ENCODE measurements around the gene TTLL10. TPM values are rescaled to one million over a fixed set of nuclear protein-coding genes. Genes with fewer than 3 reads are reported as not detected.

The TTLL10 gene
- total RNA-seq, 4 donors from 2014 or later: 0.17 TPM; not detected in 3

DNA sequence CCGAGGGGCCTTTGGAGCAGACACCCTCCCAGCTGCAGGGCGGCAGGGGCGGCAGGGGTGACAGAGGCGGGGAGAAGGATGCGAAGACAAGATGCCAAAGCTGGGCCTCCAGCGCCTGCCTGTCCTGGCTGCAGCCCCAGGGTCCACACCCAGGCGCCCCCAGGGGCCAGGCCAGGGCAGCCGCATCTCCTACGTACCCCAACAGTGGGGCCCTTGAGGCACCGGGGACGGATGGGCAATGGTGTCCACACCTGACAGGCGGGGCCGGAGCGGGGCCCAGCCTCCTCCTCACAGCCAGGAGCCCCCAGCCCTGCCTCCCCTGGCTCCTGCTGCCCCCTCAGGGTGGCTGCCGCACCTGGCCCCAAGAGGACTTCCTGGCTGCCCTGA is 65.5 kb downstream of the TTLL10 start:
- peaks cover 0 to 36% (median 12%) of the 10 kb centered on the region in 4 donors for H3K36me3 ChIP-seq
- 67% methylated on average over 14 of the region's 15 CpGs for WGBS
- H3K27me3 ChIP-seq: peaks cover 0 to 53% (median 9%) of the 10 kb centered on the region in 4 donors
- no peaks in the 10 kb centered on the region for H3K9me3 ChIP-seq
- intact Hi-C loops (cut with DNase I): no loop called here
- H3K4me3 ChIP-seq: no peak overlapping the region
- H3K4me1 ChIP-seq: peaks cover 9 to 31% (median 12%) of the 10 kb centered on the region in 4 donors
- no peak for DNase-seq (ENCODE audit: extremely low spot score)
- H3K27ac ChIP-seq (replicated peaks in 1 of 4): no peak overlapping the region
- TF ChIP-seq POLR2A (IDR thresholded peaks at IDR 0.05; ENCODE audit: low read depth) (no peak), EP300 (IDR thresholded peaks at IDR 0.05) (no peak), POLR2AphosphoS5 (IDR thresholded peaks at IDR 0.05) (no peak)
- TF ChIP-seq, protein P1, sequence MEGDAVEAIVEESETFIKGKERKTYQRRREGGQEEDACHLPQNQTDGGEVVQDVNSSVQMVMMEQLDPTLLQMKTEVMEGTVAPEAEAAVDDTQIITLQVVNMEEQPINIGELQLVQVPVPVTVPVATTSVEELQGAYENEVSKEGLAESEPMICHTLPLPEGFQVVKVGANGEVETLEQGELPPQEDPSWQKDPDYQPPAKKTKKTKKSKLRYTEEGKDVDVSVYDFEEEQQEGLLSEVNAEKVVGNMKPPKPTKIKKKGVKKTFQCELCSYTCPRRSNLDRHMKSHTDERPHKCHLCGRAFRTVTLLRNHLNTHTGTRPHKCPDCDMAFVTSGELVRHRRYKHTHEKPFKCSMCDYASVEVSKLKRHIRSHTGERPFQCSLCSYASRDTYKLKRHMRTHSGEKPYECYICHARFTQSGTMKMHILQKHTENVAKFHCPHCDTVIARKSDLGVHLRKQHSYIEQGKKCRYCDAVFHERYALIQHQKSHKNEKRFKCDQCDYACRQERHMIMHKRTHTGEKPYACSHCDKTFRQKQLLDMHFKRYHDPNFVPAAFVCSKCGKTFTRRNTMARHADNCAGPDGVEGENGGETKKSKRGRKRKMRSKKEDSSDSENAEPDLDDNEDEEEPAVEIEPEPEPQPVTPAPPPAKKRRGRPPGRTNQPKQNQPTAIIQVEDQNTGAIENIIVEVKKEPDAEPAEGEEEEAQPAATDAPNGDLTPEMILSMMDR (IDR thresholded peaks at IDR 0.05): no peak

DNA sequence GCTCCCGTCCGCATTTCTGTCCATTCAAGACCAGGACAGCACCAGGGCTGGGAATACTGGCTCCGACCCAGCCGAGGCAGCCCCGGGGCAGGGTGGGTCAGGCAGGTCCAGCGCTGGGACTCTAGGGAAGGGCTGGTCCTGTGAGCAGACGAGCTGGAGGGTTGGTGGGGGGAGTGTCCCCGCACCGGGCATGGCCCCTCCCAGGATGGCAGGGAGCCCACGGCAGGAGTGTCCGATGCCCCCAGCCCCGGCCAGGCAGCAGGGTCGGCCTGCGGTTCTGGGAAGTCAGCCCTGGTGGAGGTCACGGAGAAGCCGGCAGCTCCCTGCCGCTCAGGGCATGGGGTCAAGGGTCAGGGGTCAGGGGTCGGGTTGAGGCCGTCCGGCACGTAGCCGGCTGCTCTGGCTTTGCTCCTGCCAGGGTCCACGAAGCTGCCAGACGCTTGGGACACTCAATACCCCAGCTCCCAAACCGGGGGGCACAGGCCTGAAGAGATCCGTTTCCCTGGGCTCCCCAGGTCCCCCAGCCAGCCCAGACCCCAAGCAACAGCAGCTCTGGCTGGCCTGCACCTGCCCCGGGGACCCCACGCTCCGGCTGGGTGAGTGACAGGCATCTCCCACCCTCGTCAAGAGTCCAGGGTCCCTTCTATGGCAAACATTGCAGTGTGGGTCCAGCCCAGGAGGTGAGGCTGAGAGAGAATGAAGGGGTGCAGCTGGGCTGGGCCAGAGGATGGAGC is 66.1 kb downstream of the TTLL10 start:
- no peak for DNase-seq (ENCODE audit: extremely low spot score)
- Histone ChIP-seq H3K4me1 (peaks cover 9 to 29% (median 12%) of the 10 kb centered on the region in 4 donors), H3K9me3 (no peaks in the 10 kb centered on the region), H3K27me3 (peaks cover 0 to 53% (median 9%) of the 10 kb centered on the region in 4 donors), H3K36me3 (peaks cover 0 to 32% (median 9%) of the 10 kb centered on the region in 4 donors), H3K27ac (replicated peaks in 1 of 4) (no peak overlapping the region), H3K4me3 (no peak overlapping the region)
- 56% methylated on average over 6 of the region's 30 CpGs for WGBS
- TF ChIP-seq POLR2A (IDR thresholded peaks at IDR 0.05; ENCODE audit: low read depth): no peak
- TF ChIP-seq, protein P1 (IDR thresholded peaks at IDR 0.05): no peak
- no peak for TF ChIP-seq EP300 (IDR thresholded peaks at IDR 0.05)
- TF ChIP-seq POLR2AphosphoS5 (IDR thresholded peaks at IDR 0.05): no peak
- intact Hi-C loops (cut with DNase I): no loop called here

GRCh38 chr1:1240348-1240732 is 66.7 kb downstream of the TTLL10 start:
- Histone ChIP-seq H3K9me3 (no peaks in the 10 kb centered on the region), H3K27me3 (peaks cover 0 to 56% (median 9%) of the 10 kb centered on the region in 4 donors), H3K27ac (replicated peaks in 1 of 4) (no peak overlapping the region), H3K4me3 (no peak overlapping the region), H3K36me3 (peaks cover 0 to 26% (median 6%) of the 10 kb centered on the region in 4 donors), H3K4me1 (peaks cover 9 to 29% (median 12%) of the 10 kb centered on the region in 4 donors)
- WGBS: 40% methylated on average over 1 of the region's 11 CpGs
- no peak for DNase-seq (ENCODE audit: extremely low spot score)
- intact Hi-C loops (cut with DNase I): no loop called here
- no peak for TF ChIP-seq POLR2AphosphoS5 (IDR thresholded peaks at IDR 0.05)
- TF ChIP-seq EP300 (IDR thresholded peaks at IDR 0.05): no peak
- TF ChIP-seq, protein P1 (IDR thresholded peaks at IDR 0.05): no peak
- no peak for TF ChIP-seq POLR2A (IDR thresholded peaks at IDR 0.05; ENCODE audit: low read depth)

GRCh38 chr1:1240822-1241587 is 67.3 kb downstream of the TTLL10 start:
- no peaks in the 10 kb centered on the region for H3K9me3 ChIP-seq
- no peak overlapping the region for H3K27ac ChIP-seq (replicated peaks in 1 of 4)
- H3K4me3 ChIP-seq: no peak overlapping the region
- no peak for TF ChIP-seq POLR2A (IDR thresholded peaks at IDR 0.05; ENCODE audit: low read depth)
- no peak for TF ChIP-seq POLR2AphosphoS5 (IDR thresholded peaks at IDR 0.05)
- TF ChIP-seq, protein P1 (IDR thresholded peaks at IDR 0.05): no peak
- no peak for TF ChIP-seq EP300 (IDR thresholded peaks at IDR 0.05)
- H3K4me1 ChIP-seq: peaks cover 9 to 31% (median 14%) of the 10 kb centered on the region in 4 donors
- DNase-seq (ENCODE audit: extremely low spot score): no peak
- 47% methylated on average over 11 of the region's 23 CpGs for WGBS
- H3K36me3 ChIP-seq: peaks cover 0 to 24% (median 4%) of the 10 kb centered on the region in 4 donors
- H3K27me3 ChIP-seq: peaks cover 0 to 62% (median 14%) of the 10 kb centered on the region in 4 donors
- intact Hi-C loops (cut with DNase I): no loop called here
